HepG2 (cell line): Measurements from ENCODE around the gene ING5. TPM values are rescaled to one million over a fixed set of nuclear protein-coding genes. Genes with fewer than 3 reads are reported as not detected.
A peak's percentile ranks its signal among the peaks of the same experiment; 100 is the strongest.

Experiments
- ATF7-NPFF ChIP-seq: sonication (generic); formaldehyde crosslinking; IDR thresholded peaks from 2 replicates; pipeline ENCODE4 v1.8.1; 2023; ENCODE audit warnings: mild to moderate bottlenecking, low read depth, missing genetic modification reagents, moderate library complexity
- ATM ChIP-seq: fragments of 450-650 bp; IDR thresholded peaks from 2 replicates; pipeline ENCODE4 v1.7.1; 2017; ENCODE audit warnings: mild to moderate bottlenecking, borderline replicate concordance
- HMGA1 ChIP-seq: sonication (generic); formaldehyde crosslinking; conservative IDR thresholded peaks from 2 replicates; pipeline ENCODE4 v1.4.0; 2020; ENCODE audit warnings: missing genetic modification reagents
- HNF4A ChIP-seq: sonication (generic); formaldehyde crosslinking; IDR thresholded peaks from 2 replicates; pipeline ENCODE4 v1.4.0; 2020; ENCODE audit warnings: missing genetic modification reagents
- MEF2D ChIP-seq: sonication (generic); formaldehyde crosslinking; IDR thresholded peaks from 2 replicates; pipeline ENCODE4 v1.5.1; 2020; ENCODE audit warnings: mild to moderate bottlenecking, missing genetic modification reagents
- RARA ChIP-seq: IDR thresholded peaks from 2 replicates; pipeline ENCODE4 v1.6.1; 2016; ENCODE audit warnings: missing genetic modification reagents, missing compliant biosample characterization
- SETDB1 ChIP-seq: sonication (generic); formaldehyde crosslinking; IDR thresholded peaks from 2 replicates; pipeline ENCODE4 v1.5.1; 2020; ENCODE audit warnings: missing genetic modification reagents, mild to moderate bottlenecking, borderline replicate concordance
- SMAD1 ChIP-seq: sonication (generic); formaldehyde crosslinking; IDR thresholded peaks from 2 replicates; pipeline ENCODE4 v1.4.0; 2020; ENCODE audit warnings: missing genetic modification reagents, low read depth, mild to moderate bottlenecking, borderline replicate concordance
- ZBTB42 ChIP-seq: sonication (generic); formaldehyde crosslinking; IDR thresholded peaks from 2 replicates; pipeline ENCODE4 v1.5.0; 2020; ENCODE audit warnings: mild to moderate bottlenecking, missing genetic modification reagents
- ZC3H13 ChIP-seq: sonication (generic); formaldehyde crosslinking; IDR thresholded peaks from 2 replicates; pipeline ENCODE4 v1.8.1; 2023; ENCODE audit warnings: mild to moderate bottlenecking, missing genetic modification reagents, moderate library complexity
- ZNF180 ChIP-seq: sonication (generic); formaldehyde crosslinking; IDR thresholded peaks from 2 replicates; pipeline ENCODE4 v1.4.0; 2020; ENCODE audit warnings: low read depth, missing genetic modification reagents, borderline replicate concordance
- ZNF224 ChIP-seq: sonication (generic); formaldehyde crosslinking; IDR thresholded peaks from 2 replicates; pipeline ENCODE4 v1.5.0; 2020; ENCODE audit warnings: mild to moderate bottlenecking, missing genetic modification reagents
- ZNF709 ChIP-seq: sonication (generic); formaldehyde crosslinking; IDR thresholded peaks from 2 replicates; pipeline ENCODE4 v1.5.0; 2020; ENCODE audit warnings: mild to moderate bottlenecking, missing genetic modification reagents
- ZSCAN20 ChIP-seq: sonication (generic); formaldehyde crosslinking; IDR thresholded peaks from 2 replicates; pipeline ENCODE4 v1.4.0; 2020; ENCODE audit warnings: missing genetic modification reagents, mild to moderate bottlenecking, borderline replicate concordance
- polyA plus RNA-seq, 8 experiments: library from polyadenylated mRNA; depleted of rRNA in 3 of 8; stranded (reverse) in 7 of 8; unstranded in 1 of 8; fragments of >200 nt; fragmentation: Illumina TruSeq in 4 of 8; extraction: Trizol in 4 of 8; gene quantifications; 2 replicates each; pipeline versions ENCODE4 v1.2.1 to v1.2.3, GENCODE V29; 2011 to 2016; ENCODE audit warnings: low read depth in 4 of 8, missing spikeins in 1 of 8, mixed read lengths in 1 of 8; ENCODE audit not compliant: insufficient read depth in 1 of 8
- total RNA-seq, 5 experiments: library from RNA; depleted of rRNA; stranded (reverse); fragments of >200 nt; fragmentation: Illumina TruSeq; extraction: Trizol; gene quantifications; 2 replicates each; pipeline ENCODE4 v1.2.3, GENCODE V29; 2016; ENCODE audit warnings: low read depth in 1 of 5
- TF ChIP-seq, protein P1 (sequence below): sonication (generic); formaldehyde crosslinking; IDR thresholded peaks from 2 replicates; pipeline ENCODE4 v1.4.0; 2020; ENCODE audit warnings: missing genetic modification reagents
- TF ChIP-seq, protein P2 (sequence below): sonication (generic); formaldehyde crosslinking; IDR thresholded peaks from 2 replicates; pipeline ENCODE4 v1.4.0; 2020; ENCODE audit warnings: mild to moderate bottlenecking, missing genetic modification reagents
- TF ChIP-seq, protein P3 (sequence below): sonication (generic); formaldehyde crosslinking; IDR thresholded peaks from 2 replicates; pipeline ENCODE4 v1.4.0; 2020; ENCODE audit warnings: missing genetic modification reagents, borderline replicate concordance
- TF ChIP-seq, protein P4 (sequence below): sonication (generic); formaldehyde crosslinking; IDR thresholded peaks from 2 replicates; pipeline ENCODE4 v1.5.1; 2020; ENCODE audit warnings: missing genetic modification reagents, mild to moderate bottlenecking, borderline replicate concordance

Gene ING5
- total and polyA plus RNA-seq, 2 of the 13 experiments (the other 11 are each of a cell fraction or from before 2014, with no cell fraction given), result 61.9 to 71.9 TPM

DNA sequence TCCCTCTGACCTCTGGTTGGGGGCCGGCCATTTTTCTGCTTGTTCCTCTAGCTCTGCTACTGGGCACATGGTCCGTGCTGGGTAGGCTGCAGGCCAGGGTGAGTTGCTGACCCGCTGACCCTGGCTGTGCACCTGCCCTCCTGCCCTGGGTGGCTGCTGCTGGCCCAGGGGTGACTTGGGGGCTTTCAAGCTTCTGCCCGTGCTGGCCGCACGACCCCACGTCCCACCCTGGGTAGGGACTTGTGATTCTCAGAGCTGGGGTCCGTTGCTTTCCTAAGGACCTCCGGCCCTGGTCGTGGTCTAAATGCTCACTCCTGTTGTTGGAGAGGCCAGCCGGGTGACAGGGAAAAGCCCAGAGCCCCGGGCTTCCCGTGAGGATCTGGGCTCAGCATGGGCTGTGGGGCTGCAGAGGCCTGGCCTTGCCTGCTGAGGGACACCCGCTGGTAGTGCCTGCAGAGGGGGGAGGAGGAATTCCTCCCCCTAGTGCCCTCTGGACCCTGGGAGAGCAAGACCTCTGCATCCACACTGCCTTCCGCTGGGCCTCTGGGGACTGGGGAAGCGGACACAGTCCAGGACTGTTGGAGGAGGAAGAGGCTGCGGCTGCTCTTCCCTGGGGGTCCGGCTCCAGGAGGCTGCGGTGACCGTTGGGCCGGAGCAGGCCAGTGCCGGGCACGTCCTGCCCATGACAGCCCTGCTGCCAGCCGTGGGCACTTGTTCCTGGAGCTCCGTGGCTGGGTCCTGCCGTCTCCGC is 68.5 kb downstream of the ING5 start (continued):
- TF ChIP-seq ATF7-NPFF (CRISPR knock-in tag), result peak; percentile 76
- no peak for TF ChIP-seq HMGA1 (CRISPR knock-in tag)
- peak; percentile 85 for TF ChIP-seq MEF2D (CRISPR knock-in tag)
- peak; percentile 99 for TF ChIP-seq HNF4A (CRISPR knock-in tag)
- TF ChIP-seq SETDB1 (CRISPR knock-in tag), result no peak
- TF ChIP-seq, protein P1, sequence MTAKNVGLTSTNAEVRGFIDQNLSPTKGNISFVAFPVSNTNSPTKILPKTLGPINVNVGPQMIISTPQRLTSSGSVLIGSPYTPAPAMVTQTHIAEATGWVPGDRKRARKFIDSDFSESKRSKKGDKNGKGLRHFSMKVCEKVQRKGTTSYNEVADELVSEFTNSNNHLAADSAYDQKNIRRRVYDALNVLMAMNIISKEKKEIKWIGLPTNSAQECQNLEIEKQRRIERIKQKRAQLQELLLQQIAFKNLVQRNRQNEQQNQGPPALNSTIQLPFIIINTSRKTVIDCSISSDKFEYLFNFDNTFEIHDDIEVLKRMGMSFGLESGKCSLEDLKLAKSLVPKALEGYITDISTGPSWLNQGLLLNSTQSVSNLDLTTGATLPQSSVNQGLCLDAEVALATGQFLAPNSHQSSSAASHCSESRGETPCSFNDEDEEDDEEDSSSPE, result peak; percentile 69
- peak; percentile 88 for TF ChIP-seq RARA (CRISPR knock-in tag)
- TF ChIP-seq ZNF709, result no peak; the same call in none of the 2 replicates
- TF ChIP-seq, protein P2, sequence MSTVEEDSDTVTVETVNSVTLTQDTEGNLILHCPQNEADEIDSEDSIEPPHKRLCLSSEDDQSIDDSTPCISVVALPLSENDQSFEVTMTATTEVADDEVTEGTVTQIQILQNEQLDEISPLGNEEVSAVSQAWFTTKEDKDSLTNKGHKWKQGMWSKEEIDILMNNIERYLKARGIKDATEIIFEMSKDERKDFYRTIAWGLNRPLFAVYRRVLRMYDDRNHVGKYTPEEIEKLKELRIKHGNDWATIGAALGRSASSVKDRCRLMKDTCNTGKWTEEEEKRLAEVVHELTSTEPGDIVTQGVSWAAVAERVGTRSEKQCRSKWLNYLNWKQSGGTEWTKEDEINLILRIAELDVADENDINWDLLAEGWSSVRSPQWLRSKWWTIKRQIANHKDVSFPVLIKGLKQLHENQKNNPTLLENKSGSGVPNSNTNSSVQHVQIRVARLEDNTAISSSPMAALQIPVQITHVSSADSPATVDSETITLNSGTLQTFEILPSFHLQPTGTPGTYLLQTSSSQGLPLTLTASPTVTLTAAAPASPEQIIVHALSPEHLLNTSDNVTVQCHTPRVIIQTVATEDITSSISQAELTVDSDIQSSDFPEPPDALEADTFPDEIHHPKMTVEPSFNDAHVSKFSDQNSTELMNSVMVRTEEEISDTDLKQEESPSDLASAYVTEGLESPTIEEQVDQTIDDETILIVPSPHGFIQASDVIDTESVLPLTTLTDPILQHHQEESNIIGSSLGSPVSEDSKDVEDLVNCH (CRISPR knock-in tag), result no peak
- peak; percentile 90 for TF ChIP-seq ZNF224
- TF ChIP-seq, protein P3, sequence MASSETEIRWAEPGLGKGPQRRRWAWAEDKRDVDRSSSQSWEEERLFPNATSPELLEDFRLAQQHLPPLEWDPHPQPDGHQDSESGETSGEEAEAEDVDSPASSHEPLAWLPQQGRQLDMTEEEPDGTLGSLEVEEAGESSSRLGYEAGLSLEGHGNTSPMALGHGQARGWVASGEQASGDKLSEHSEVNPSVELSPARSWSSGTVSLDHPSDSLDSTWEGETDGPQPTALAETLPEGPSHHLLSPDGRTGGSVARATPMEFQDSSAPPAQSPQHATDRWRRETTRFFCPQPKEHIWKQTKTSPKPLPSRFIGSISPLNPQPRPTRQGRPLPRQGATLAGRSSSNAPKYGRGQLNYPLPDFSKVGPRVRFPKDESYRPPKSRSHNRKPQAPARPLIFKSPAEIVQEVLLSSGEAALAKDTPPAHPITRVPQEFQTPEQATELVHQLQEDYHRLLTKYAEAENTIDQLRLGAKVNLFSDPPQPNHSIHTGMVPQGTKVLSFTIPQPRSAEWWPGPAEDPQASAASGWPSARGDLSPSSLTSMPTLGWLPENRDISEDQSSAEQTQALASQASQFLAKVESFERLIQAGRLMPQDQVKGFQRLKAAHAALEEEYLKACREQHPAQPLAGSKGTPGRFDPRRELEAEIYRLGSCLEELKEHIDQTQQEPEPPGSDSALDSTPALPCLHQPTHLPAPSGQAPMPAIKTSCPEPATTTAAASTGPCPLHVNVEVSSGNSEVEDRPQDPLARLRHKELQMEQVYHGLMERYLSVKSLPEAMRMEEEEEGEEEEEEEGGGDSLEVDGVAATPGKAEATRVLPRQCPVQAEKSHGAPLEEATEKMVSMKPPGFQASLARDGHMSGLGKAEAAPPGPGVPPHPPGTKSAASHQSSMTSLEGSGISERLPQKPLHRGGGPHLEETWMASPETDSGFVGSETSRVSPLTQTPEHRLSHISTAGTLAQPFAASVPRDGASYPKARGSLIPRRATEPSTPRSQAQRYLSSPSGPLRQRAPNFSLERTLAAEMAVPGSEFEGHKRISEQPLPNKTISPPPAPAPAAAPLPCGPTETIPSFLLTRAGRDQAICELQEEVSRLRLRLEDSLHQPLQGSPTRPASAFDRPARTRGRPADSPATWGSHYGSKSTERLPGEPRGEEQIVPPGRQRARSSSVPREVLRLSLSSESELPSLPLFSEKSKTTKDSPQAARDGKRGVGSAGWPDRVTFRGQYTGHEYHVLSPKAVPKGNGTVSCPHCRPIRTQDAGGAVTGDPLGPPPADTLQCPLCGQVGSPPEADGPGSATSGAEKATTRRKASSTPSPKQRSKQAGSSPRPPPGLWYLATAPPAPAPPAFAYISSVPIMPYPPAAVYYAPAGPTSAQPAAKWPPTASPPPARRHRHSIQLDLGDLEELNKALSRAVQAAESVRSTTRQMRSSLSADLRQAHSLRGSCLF (CRISPR knock-in tag), result no peak
- peak; percentile 99 for TF ChIP-seq ZC3H13 (CRISPR knock-in tag)
- no peak for TF ChIP-seq ATM
- TF ChIP-seq ZBTB42 (CRISPR knock-in tag), result no peak; the same call in 1 of the 2 replicates
- TF ChIP-seq, protein P4, sequence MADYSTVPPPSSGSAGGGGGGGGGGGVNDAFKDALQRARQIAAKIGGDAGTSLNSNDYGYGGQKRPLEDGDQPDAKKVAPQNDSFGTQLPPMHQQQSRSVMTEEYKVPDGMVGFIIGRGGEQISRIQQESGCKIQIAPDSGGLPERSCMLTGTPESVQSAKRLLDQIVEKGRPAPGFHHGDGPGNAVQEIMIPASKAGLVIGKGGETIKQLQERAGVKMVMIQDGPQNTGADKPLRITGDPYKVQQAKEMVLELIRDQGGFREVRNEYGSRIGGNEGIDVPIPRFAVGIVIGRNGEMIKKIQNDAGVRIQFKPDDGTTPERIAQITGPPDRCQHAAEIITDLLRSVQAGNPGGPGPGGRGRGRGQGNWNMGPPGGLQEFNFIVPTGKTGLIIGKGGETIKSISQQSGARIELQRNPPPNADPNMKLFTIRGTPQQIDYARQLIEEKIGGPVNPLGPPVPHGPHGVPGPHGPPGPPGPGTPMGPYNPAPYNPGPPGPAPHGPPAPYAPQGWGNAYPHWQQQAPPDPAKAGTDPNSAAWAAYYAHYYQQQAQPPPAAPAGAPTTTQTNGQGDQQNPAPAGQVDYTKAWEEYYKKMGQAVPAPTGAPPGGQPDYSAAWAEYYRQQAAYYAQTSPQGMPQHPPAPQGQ (CRISPR knock-in tag), result peak; percentile 61; the same call in 1 of the 2 replicates
- TF ChIP-seq ZNF180 (CRISPR knock-in tag), result 0 out of 2 replicates have a peak, but pooled peaks have one; percentile 7
- peak; percentile 89; the same call in 1 of the 2 replicates for TF ChIP-seq ZSCAN20 (CRISPR knock-in tag)
- no peak; the same call in 1 of the 2 replicates for TF ChIP-seq SMAD1 (CRISPR knock-in tag)
